GM23338 (cell line): ENCODE measurements around the gene SPART. TPM values are rescaled to one million over a fixed set of nuclear protein-coding genes. Genes with fewer than 3 reads are reported as not detected.
"Not testable (repeated sequence)": the region's sequence is repeated elsewhere in the genome, so short reads cannot be mapped to it uniquely, and the experiment has no call there.

Source experiments
- ATAC-seq: fragments of 200-7000 bp; cut with Tn5 transposase; 3 replicates; pipeline ENCODE4 v1.9.1; 2020
- DNase-seq: peaks from one replicate; pipeline ENCODE4 v3.0.0-alpha.2; 2015; ENCODE audit warnings: low spot score
- H2AFZ ChIP-seq: fragments of 200-600 bp; sonication (generic); 2 replicates; pipeline ENCODE4 v1.8.0; 2016; ENCODE audit warnings: antibody characterized with exemption, mild to moderate bottlenecking, moderate library complexity
- H3F3A ChIP-seq: fragments of 200-600 bp; sonication (generic); replicated peaks from 2 replicates; pipeline ENCODE4 v1.8.0; 2017; ENCODE audit warnings: antibody characterized with exemption, mixed run types, low read depth
- H3K27ac ChIP-seq: fragments of 200-600 bp; sonication (generic); 2 replicates; pipeline ENCODE4 v1.6.1; 2016; ENCODE audit warnings: low read depth
- H3K27me3 ChIP-seq: fragments of 200-600 bp; sonication (generic); 2 replicates; pipeline ENCODE4 v1.8.0; 2016; ENCODE audit warnings: mild to moderate bottlenecking, mixed run types, moderate library complexity; ENCODE audit not compliant: insufficient read depth
- H3K36me3 ChIP-seq: fragments of 200-600 bp; sonication (generic); 2 replicates; pipeline ENCODE4 v1.8.0; 2016; ENCODE audit warnings: mild to moderate bottlenecking; ENCODE audit not compliant: insufficient read depth
- H3K4me1 ChIP-seq: fragments of 200-600 bp; sonication (generic); 2 replicates; pipeline ENCODE4 v1.8.0; 2016; ENCODE audit warnings: mild to moderate bottlenecking, moderate library complexity; ENCODE audit not compliant: insufficient read depth
- H3K4me2 ChIP-seq: fragments of 200-600 bp; sonication (generic); 2 replicates; pipeline ENCODE4 v1.7.1; 2017; ENCODE audit warnings: mixed run types
- H3K4me3 ChIP-seq: fragments of 200-600 bp; sonication (generic); 2 replicates; pipeline ENCODE4 v1.6.1; 2016; ENCODE audit warnings: mixed run types
- H3K79me2 ChIP-seq: fragments of 200-600 bp; sonication (generic); replicated peaks from 2 replicates; pipeline ENCODE4 v1.8.0; 2017; ENCODE audit warnings: mild to moderate bottlenecking; ENCODE audit not compliant: insufficient read depth
- H3K9me2 ChIP-seq: fragments of 200-600 bp; sonication (generic); 2 replicates; pipeline ENCODE4 v1.8.0; 2017; ENCODE audit not compliant: insufficient read depth
- H4K20me1 ChIP-seq: fragments of 200-600 bp; sonication (generic); replicated peaks from 2 replicates; pipeline ENCODE4 v1.8.0; 2017; ENCODE audit warnings: mild to moderate bottlenecking; ENCODE audit not compliant: insufficient read depth
- H3K27ac Mint-ChIP-seq: 2 replicates; pipeline ENCODE4 v1.8.0; 2020; ENCODE audit warnings: inconsistent platforms, mild to moderate bottlenecking, moderate library complexity, mixed read lengths
- H3K27me3 Mint-ChIP-seq: 3 replicates; pipeline ENCODE4 v1.8.0; 2022; ENCODE audit warnings: low read depth, mild to moderate bottlenecking, moderate library complexity, mixed read lengths, inconsistent platforms; ENCODE audit not compliant: insufficient read depth, poor library complexity
- H3K36me3 Mint-ChIP-seq: 3 replicates; pipeline ENCODE4 v1.8.0; 2021; ENCODE audit warnings: low read depth, mild to moderate bottlenecking, inconsistent platforms, moderate library complexity, mixed read lengths
- H3K4me1 Mint-ChIP-seq: 3 replicates; pipeline ENCODE4 v1.8.0; 2020; ENCODE audit warnings: mild to moderate bottlenecking, inconsistent platforms, mixed read lengths
- H3K4me3 Mint-ChIP-seq: 3 replicates; pipeline ENCODE4 v1.8.0; 2021; ENCODE audit warnings: moderate library complexity, mild to moderate bottlenecking, inconsistent platforms, mixed read lengths
- H3K9me3 Mint-ChIP-seq: 3 replicates; pipeline ENCODE4 v1.8.0; 2020; ENCODE audit warnings: moderate library complexity, mild to moderate bottlenecking, inconsistent platforms, mixed read lengths
- CREB1 ChIP-seq: fragments of 250-450 bp; sonication (Bioruptor Pico); IDR thresholded peaks from 2 replicates; pipeline ENCODE4 v1.5.0; 2020; ENCODE audit warnings: low read depth, mild to moderate bottlenecking, moderate library complexity
- CTCF ChIP-seq, 2 experiments: fragments of 200-600 bp in 1 of 2; sonication (generic) in 1 of 2; conservative IDR thresholded peaks; 2 replicates each; pipeline versions ENCODE4 v1.5.1 to v1.6.1; 2016 to 2017; ENCODE audit warnings: antibody characterized with exemption in 2 of 2, low read depth in 2 of 2, mild to moderate bottlenecking in 2 of 2, moderate library complexity in 1 of 2
- ETS1 ChIP-seq: IDR thresholded peaks from 2 replicates; pipeline ENCODE4 v1.6.1; 2016; ENCODE audit warnings: antibody characterized with exemption
- EZH2 ChIP-seq: fragments of 200-600 bp; sonication (generic); IDR thresholded peaks from one replicate; pipeline ENCODE4 v1.8.0; 2017; ENCODE audit warnings: antibody characterized with exemption, mild to moderate bottlenecking, low read depth; ENCODE audit not compliant: unreplicated experiment
- EZH2phosphoT487 ChIP-seq: fragments of 200-600 bp; sonication (generic); IDR thresholded peaks from one replicate; pipeline ENCODE4 v1.8.1; 2018; ENCODE audit warnings: antibody characterized with exemption; ENCODE audit not compliant: unreplicated experiment
- JUNB ChIP-seq: IDR thresholded peaks from one replicate; pipeline ENCODE4 v1.6.1; 2016; ENCODE audit warnings: antibody characterized with exemption; ENCODE audit not compliant: unreplicated experiment
- NANOG ChIP-seq: IDR thresholded peaks from 2 replicates; pipeline ENCODE4 v1.6.1; 2016; ENCODE audit warnings: antibody characterized with exemption, borderline replicate concordance
- POLR2AphosphoS5 ChIP-seq: IDR thresholded peaks from 2 replicates; pipeline ENCODE4 v1.6.1; 2016; ENCODE audit warnings: antibody characterized with exemption, low read depth
- REST ChIP-seq: IDR thresholded peaks from one replicate; pipeline ENCODE4 v1.6.1; 2018; ENCODE audit warnings: antibody characterized with exemption; ENCODE audit not compliant: unreplicated experiment
- STAT1 ChIP-seq: IDR thresholded peaks from one replicate; pipeline ENCODE4 v1.6.1; 2016; ENCODE audit warnings: antibody characterized with exemption; ENCODE audit not compliant: unreplicated experiment
- ZNF114 ChIP-seq: fragments of 250-450 bp; sonication (Bioruptor Pico); IDR thresholded peaks from 2 replicates; pipeline ENCODE4 v1.5.0; 2020; ENCODE audit warnings: mild to moderate bottlenecking, moderate library complexity
- ZNF331 ChIP-seq: fragments of 250-450 bp; sonication (Bioruptor Pico); IDR thresholded peaks from 2 replicates; pipeline ENCODE4 v1.5.0; 2020; ENCODE audit warnings: low read depth, mild to moderate bottlenecking, moderate library complexity
- polyA plus RNA-seq: library from polyadenylated mRNA; unstranded; fragments of >200 nt; fragmentation: Nextera tagmentation; extraction: Ambion mirVana; gene quantifications from 2 replicates; pipeline ENCODE4 v1.2.1, GENCODE V29; 2016
- total RNA-seq: library from RNA; depleted of rRNA; stranded (reverse); fragments of >200 nt; shearing (Covaris generic); gene quantifications from 2 replicates; pipeline ENCODE4 v1.2.3, GENCODE V29; 2014

The SPART gene
- total and polyA plus RNA-seq, 2 experiments from 2014 or later, result 109 to 116 TPM

- not testable (repeated sequence) for H3K27me3 ChIP-seq, H3K9me3 Mint-ChIP-seq, H4K20me1 ChIP-seq, H3F3A ChIP-seq, H2AFZ ChIP-seq, H3K9me2 ChIP-seq, H3K27ac Mint-ChIP-seq, H3K4me3 ChIP-seq, DNase-seq, ATAC-seq, H3K4me1 Mint-ChIP-seq, H3K4me2 ChIP-seq, H3K4me3 Mint-ChIP-seq, H3K27me3 Mint-ChIP-seq
- Histone ChIP-seq H3K4me1 (peaks cover 41% of the 10 kb centered on the region), H3K79me2 (peaks cover 79% of the 10 kb centered on the region), H3K36me3 (peaks cover 15% of the 10 kb centered on the region; the same call in 1 of the 2 replicates), H3K27ac (0 out of 2 replicates have a peak overlapping the region, but pooled peaks have one; percentile 20)
- H3K36me3 Mint-ChIP-seq, result peaks cover 15% of the 10 kb centered on the region; the same call in 2 of the 3 replicates
Observed at GRCh38 chr13:36332255-36332654, 13.9 kb downstream of the SPART start.

DNA sequence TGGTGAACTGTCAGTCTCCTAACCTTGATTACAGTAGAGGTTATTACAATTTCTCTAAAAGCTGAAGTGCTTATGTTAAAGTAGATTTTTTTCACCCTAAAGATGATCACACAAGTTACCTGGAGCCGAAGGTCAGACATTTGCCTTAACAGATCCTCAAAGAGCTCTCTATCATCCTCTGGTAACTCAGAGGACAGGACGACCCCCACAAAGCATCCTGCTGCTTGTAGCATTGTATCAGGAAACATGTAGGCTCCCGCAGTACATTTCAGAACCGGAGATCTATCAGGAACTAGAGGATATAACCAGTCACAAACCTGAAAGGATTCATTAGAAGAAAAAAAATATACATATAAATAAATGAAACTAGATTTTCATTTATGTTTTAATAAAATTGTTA is 14.9 kb downstream of the SPART start:
- peaks cover 16% of the 10 kb centered on the region; the same call in 1 of the 2 replicates for H3K36me3 ChIP-seq
- peaks cover 35% of the 10 kb centered on the region for H3K4me1 ChIP-seq
- DNase-seq (no peak), ATAC-seq (peak; percentile 50)
- H3K27ac ChIP-seq, result no peak overlapping the region
- H4K20me1 ChIP-seq, result no peaks in the 10 kb centered on the region
- no peaks in the 10 kb centered on the region for H3K27me3 ChIP-seq
- no peak overlapping the region for H2AFZ ChIP-seq
- H3K79me2 ChIP-seq, result peaks cover 69% of the 10 kb centered on the region
- Mint-ChIP-seq H3K36me3 (peaks cover 15% of the 10 kb centered on the region; the same call in 2 of the 3 replicates), H3K4me3 (no peak overlapping the region), H3K27ac (no peak overlapping the region; the same call in 1 of the 2 replicates), H3K4me1 (peaks cover 3% of the 10 kb centered on the region; the same call in 2 of the 3 replicates), H3K27me3 (no peaks in the 10 kb centered on the region), H3K9me3 (no peaks in the 10 kb centered on the region)
- H3K9me2 ChIP-seq, result no peaks in the 10 kb centered on the region
- H3F3A ChIP-seq, result no peaks in the 10 kb centered on the region
- no peak overlapping the region for H3K4me2 ChIP-seq
- H3K4me3 ChIP-seq, result no peak overlapping the region
- no peak for TF ChIP-seq EZH2
- no peak for TF ChIP-seq ZNF114 (CRISPR knock-in tag)
- TF ChIP-seq STAT1, result no peak
- no peak for TF ChIP-seq NANOG
- no peak for TF ChIP-seq CTCF (conservative IDR thresholded peaks at IDR 0.05; ENCODE audit: low read depth in 2 of 2)
- no peak for TF ChIP-seq CREB1 (CRISPR knock-in tag)
- TF ChIP-seq REST, result no peak
- no peak for TF ChIP-seq JUNB
- no peak for TF ChIP-seq POLR2AphosphoS5
- TF ChIP-seq EZH2phosphoT487, result no peak
- no peak for TF ChIP-seq ETS1
- TF ChIP-seq ZNF331, result no peak
